Endothelial cell (in vitro differentiated cells): ENCODE results near the gene DSG4. TPM values are rescaled to one million over a fixed set of nuclear protein-coding genes. Genes with fewer than 3 reads are reported as not detected.

Source experiments
- DNase-seq: peaks from one replicate; pipeline ENCODE4 v3.0.0; 2021; ENCODE audit warnings: low spot score
- H3K27ac Mint-ChIP-seq: one replicate; pipeline ENCODE4 v1.8.0; 2021; ENCODE audit warnings: mixed read lengths, inconsistent platforms; ENCODE audit not compliant: unreplicated experiment
- H3K27me3 Mint-ChIP-seq: one replicate; pipeline ENCODE4 v1.8.0; 2021; ENCODE audit warnings: mild to moderate bottlenecking, moderate library complexity, mixed read lengths, inconsistent platforms; ENCODE audit not compliant: unreplicated experiment
- H3K36me3 Mint-ChIP-seq: one replicate; pipeline ENCODE4 v1.8.0; 2021; ENCODE audit warnings: mild to moderate bottlenecking, low read depth, mixed read lengths, inconsistent platforms; ENCODE audit not compliant: unreplicated experiment
- H3K4me1 Mint-ChIP-seq: one replicate; pipeline ENCODE4 v1.8.0; 2021; ENCODE audit warnings: mild to moderate bottlenecking, mixed read lengths, inconsistent platforms; ENCODE audit not compliant: unreplicated experiment
- H3K4me3 Mint-ChIP-seq: one replicate; pipeline ENCODE4 v1.8.0; 2021; ENCODE audit warnings: mild to moderate bottlenecking, mixed read lengths, inconsistent platforms; ENCODE audit not compliant: unreplicated experiment
- H3K9me3 Mint-ChIP-seq: one replicate; pipeline ENCODE4 v1.8.0; 2021; ENCODE audit warnings: mixed read lengths, inconsistent platforms; ENCODE audit not compliant: unreplicated experiment
- CTCF ChIP-seq: fragments of 200-600 bp; sonication (generic); IDR thresholded peaks from one replicate; pipeline ENCODE4 v1.5.0; 2021; ENCODE audit warnings: antibody characterized with exemption; ENCODE audit not compliant: unreplicated experiment
- total RNA-seq: library from RNA; stranded (reverse); fragmentation: NEBNext Ultra II Directional; extraction: Animal tissue kit (Norgen Biotek cat#: 25700); gene quantifications from one replicate; pipeline ENCODE4 v1.2.1, GENCODE V29; 2021; ENCODE audit not compliant: unreplicated experiment

DSG4 gene
- total RNA-seq, 1 donor from 2014 or later: not detected

- no peak overlapping the region for H3K27ac Mint-ChIP-seq
- H3K9me3 Mint-ChIP-seq: no peaks in the 10 kb centered on the region
These were observed 4.3 kb downstream of the DSG4 start for GRCh38 chr18:31380912-31381311.

GRCh38 chr18:31382107-31382506, 5.5 kb downstream of the DSG4 start:
- no peak for TF ChIP-seq CTCF
- no peaks in the 10 kb centered on the region for H3K4me1 Mint-ChIP-seq
- no peaks in the 10 kb centered on the region for H3K36me3 Mint-ChIP-seq
- no peak for DNase-seq
- H3K4me3 Mint-ChIP-seq: no peak overlapping the region
- H3K27me3 Mint-ChIP-seq: no peaks in the 10 kb centered on the region
- H3K27ac Mint-ChIP-seq: no peak overlapping the region
- no peaks in the 10 kb centered on the region for H3K9me3 Mint-ChIP-seq

More at GRCh38 chr18:31380912-31381311, 4.3 kb downstream of the DSG4 start:
- Mint-ChIP-seq H3K36me3 (no peaks in the 10 kb centered on the region), H3K4me1 (no peaks in the 10 kb centered on the region), H3K27me3 (no peaks in the 10 kb centered on the region), H3K4me3 (no peak overlapping the region)
- DNase-seq: no peak
- TF ChIP-seq CTCF: no peak

GRCh38 chr18:31386741-31387140, 10.2 kb downstream of the DSG4 start:
- no peak for DNase-seq
- no peak overlapping the region for H3K4me3 Mint-ChIP-seq
- TF ChIP-seq CTCF: no peak
- no peaks in the 10 kb centered on the region for H3K27me3 Mint-ChIP-seq
- no peaks in the 10 kb centered on the region for H3K9me3 Mint-ChIP-seq
- no peak overlapping the region for H3K27ac Mint-ChIP-seq
- no peaks in the 10 kb centered on the region for H3K36me3 Mint-ChIP-seq
- no peaks in the 10 kb centered on the region for H3K4me1 Mint-ChIP-seq

- Mint-ChIP-seq H3K36me3 (no peaks in the 10 kb centered on the region), H3K27me3 (no peaks in the 10 kb centered on the region), H3K27ac (no peak overlapping the region), H3K4me3 (no peak overlapping the region), H3K9me3 (no peaks in the 10 kb centered on the region), H3K4me1 (peaks cover 11% of the 10 kb centered on the region)
- DNase-seq: no peak
- TF ChIP-seq CTCF: no peak
These were observed 16.7 kb downstream of the DSG4 start for GRCh38 chr18:31393286-31393685.

GRCh38 chr18:31396796-31397612, 20.4 kb downstream of the DSG4 start:
- no peak for DNase-seq
- Mint-ChIP-seq H3K27ac (peak overlapping the region; percentile 86), H3K4me3 (no peak overlapping the region), H3K27me3 (peaks cover 2% of the 10 kb centered on the region), H3K4me1 (peaks cover 11% of the 10 kb centered on the region), H3K36me3 (no peaks in the 10 kb centered on the region), H3K9me3 (no peaks in the 10 kb centered on the region)
- TF ChIP-seq CTCF: peak; percentile 40
